Muscle layer of colon (tissue), 2 donors: Measurements from ENCODE around the gene RHBDF1.
"Not testable (repeated sequence)": the region's sequence is repeated elsewhere in the genome, so short reads cannot be mapped to it uniquely, and the experiment has no call there.

Experiments
- H3K27ac ChIP-seq: one replicate; pipeline ENCODE4 v1.7.0; 2013; ENCODE audit warnings: low read depth, mild to moderate bottlenecking, low read length, moderate library complexity
- H3K27me3 ChIP-seq, 2 donors: one replicate each; pipeline ENCODE4 v1.7.0; 2013; ENCODE audit warnings: low read length in 2 of 2, mild to moderate bottlenecking in 2 of 2; ENCODE audit not compliant: insufficient read depth in 2 of 2, control insufficient read depth in 1 of 2
- H3K36me3 ChIP-seq: one replicate; pipeline ENCODE4 v1.7.0; 2013; ENCODE audit warnings: mild to moderate bottlenecking, low read length; ENCODE audit not compliant: insufficient read depth
- H3K4me1 ChIP-seq: one replicate; pipeline ENCODE4 v1.7.0; 2013; ENCODE audit warnings: mild to moderate bottlenecking, low read length; ENCODE audit not compliant: insufficient read depth
- H3K4me3 ChIP-seq, 2 donors: one replicate each; pipeline ENCODE4 v1.7.0; 2013; ENCODE audit warnings: low read length in 2 of 2, low read depth in 1 of 2, mild to moderate bottlenecking in 1 of 2, moderate library complexity in 1 of 2
- H3K9ac ChIP-seq: one replicate; pipeline ENCODE4 v1.7.0; 2013; ENCODE audit warnings: low read length
- H3K9me3 ChIP-seq: one replicate; pipeline ENCODE4 v1.7.0; 2013; ENCODE audit warnings: mild to moderate bottlenecking, low read length
- donor health status: abdominal sarcoma.
- donor health status: Adenocarcinoma of cecum.

RHBDF1 gene

DNA sequence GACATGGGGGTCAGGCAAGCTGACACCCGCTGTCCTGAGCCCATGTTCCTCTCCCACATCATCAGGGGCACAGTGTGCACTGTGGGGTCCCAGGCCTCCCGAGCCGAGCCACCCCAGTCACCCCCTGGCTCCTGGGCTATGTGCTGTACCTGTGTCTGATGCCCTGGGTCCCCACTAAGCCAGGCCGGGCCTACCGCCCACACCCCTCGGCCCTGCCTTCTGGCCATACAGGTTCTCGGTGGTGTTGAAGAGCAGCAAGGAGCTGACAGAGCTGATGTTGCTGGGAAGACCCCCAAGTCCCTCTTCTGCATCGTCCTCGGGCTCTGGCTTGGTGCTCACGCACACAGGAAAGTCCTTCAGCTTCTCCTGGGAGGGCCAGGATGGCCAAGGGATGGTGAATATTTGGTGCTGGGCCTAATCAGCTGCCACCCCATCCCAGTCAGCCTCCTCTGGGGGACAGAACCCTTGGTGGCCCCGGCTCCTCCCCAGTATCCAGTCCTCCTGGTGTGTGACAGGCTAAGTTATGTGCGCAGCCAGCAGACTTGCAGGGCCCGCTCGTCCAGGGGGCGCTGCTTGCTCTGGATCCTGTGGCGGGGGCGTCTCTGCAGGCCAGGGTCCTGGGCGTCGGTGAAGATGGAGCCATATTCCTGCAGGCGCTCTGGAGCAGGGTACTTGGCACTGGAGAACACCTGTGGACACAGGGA is 55.2 kb downstream of the RHBDF1 start:
- not testable (repeated sequence) for H3K9me3 ChIP-seq, H3K9ac ChIP-seq, H3K27me3 ChIP-seq, H3K27ac ChIP-seq, H3K36me3 ChIP-seq, H3K4me3 ChIP-seq, H3K4me1 ChIP-seq

DNA sequence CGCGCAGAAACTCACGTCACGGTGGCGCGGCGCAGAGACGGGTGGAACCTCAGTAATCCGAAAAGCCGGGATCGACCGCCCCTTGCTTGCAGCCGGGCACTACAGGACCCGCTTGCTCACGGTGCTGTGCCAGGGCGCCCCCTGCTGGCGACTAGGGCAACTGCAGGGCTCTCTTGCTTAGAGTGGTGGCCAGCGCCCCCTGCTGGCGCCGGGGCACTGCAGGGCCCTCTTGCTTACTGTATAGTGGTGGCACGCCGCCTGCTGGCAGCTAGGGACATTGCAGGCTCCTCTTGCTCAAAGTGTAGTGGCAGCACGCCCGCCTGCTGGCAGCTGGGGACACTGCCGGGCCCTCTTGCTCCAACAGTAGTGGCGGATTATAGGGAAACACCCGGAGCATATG is 61.7 kb downstream of the RHBDF1 start:
- H3K9me3 ChIP-seq, H3K9ac ChIP-seq, H3K4me1 ChIP-seq, H3K36me3 ChIP-seq, H3K27me3 ChIP-seq, H3K4me3 ChIP-seq, H3K27ac ChIP-seq: not testable (repeated sequence)

DNA sequence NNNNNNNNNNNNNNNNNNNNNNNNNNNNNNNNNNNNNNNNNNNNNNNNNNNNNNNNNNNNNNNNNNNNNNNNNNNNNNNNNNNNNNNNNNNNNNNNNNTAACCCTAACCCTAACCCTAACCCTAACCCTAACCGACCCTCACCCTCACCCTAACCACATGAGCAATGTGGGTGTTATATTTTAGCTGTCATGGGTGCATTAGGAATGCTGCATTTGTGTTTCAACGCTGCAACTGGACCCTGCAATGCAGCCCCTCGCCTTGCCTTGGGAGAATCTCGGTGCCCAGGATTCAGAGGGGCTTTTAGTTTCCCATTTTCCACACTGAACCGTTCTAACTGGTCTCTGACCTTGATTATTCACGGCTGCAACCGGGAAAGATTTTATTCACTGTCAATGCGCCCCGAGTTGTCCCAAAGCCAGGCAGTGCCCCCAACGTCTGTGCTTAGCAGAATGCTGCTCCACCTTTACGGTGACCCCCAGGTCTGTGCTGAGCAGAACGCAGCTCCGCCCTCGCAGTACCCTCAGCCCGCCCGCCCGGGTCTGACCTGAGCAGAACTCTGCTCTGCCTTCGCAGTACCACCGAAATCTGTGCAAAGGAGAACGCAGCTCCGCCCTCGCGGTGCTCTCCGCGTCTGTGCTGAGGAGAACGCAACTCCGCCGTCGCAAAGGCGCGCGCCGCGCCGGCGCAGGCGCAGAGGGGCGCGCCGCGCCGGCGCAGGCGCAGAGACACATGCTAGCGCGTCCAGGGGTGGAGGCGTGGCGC is 62.3 kb downstream of the RHBDF1 start:
- Histone ChIP-seq H3K9me3 (no peaks in the 10 kb centered on the region), H3K4me3 (no peak overlapping the region), H3K4me1 (no peaks in the 10 kb centered on the region), H3K27ac (no peak overlapping the region), H3K27me3 (no peaks in the 10 kb centered on the region), H3K36me3 (no peaks in the 10 kb centered on the region), H3K9ac (no peak overlapping the region)
